ENCODE data around the gene RGSL1.
"Not testable (repeated sequence)": the region's sequence is repeated elsewhere in the genome, so short reads cannot be mapped to it uniquely, and the experiment has no call there.

RGSL1 gene

GRCh38 chr1:182447124-182447523 lies 2.8 kb upstream of the RGSL1 start:
- not testable (repeated sequence) for DNase-seq

- no peak for DNase-seq
Observed at GRCh38 chr1:182447660-182448059, 2.3 kb upstream of the RGSL1 start.

GRCh38 chr1:182453631-182454030 lies 3.7 kb downstream of the RGSL1 start:
- no peak for DNase-seq

GRCh38 chr1:182457844-182458243 lies 7.9 kb downstream of the RGSL1 start:
- DNase-seq: no peak

- DNase-seq: no peak
Observed at GRCh38 chr1:182459949-182460348, 10.0 kb downstream of the RGSL1 start.

GRCh38 chr1:182460550-182460951 lies 10.6 kb downstream of the RGSL1 start:
- DNase-seq: no peak

- DNase-seq: no peak
Observed at GRCh38 chr1:182473556-182473955, 23.6 kb downstream of the RGSL1 start.

- no peak for DNase-seq
Observed at GRCh38 chr1:182476625-182477024, 26.7 kb downstream of the RGSL1 start.

- no peak for DNase-seq
Observed at GRCh38 chr1:182478238-182478637, 28.3 kb downstream of the RGSL1 start.

GRCh38 chr1:182484067-182484466 lies 34.1 kb downstream of the RGSL1 start:
- DNase-seq: no peak

GRCh38 chr1:182484531-182485257 lies 34.7 kb downstream of the RGSL1 start:
- DNase-seq: no peak

- DNase-seq: no peak
Observed at GRCh38 chr1:182485861-182486260, 35.9 kb downstream of the RGSL1 start.

GRCh38 chr1:182488803-182489202 lies 38.9 kb downstream of the RGSL1 start:
- DNase-seq: no peak

- no peak for DNase-seq
Observed at GRCh38 chr1:182493063-182493462, 43.1 kb downstream of the RGSL1 start.

GRCh38 chr1:182495002-182495401 lies 45.1 kb downstream of the RGSL1 start:
- no peak for DNase-seq

- DNase-seq: no peak
Observed at GRCh38 chr1:182495693-182496092, 45.7 kb downstream of the RGSL1 start.

- no peak for DNase-seq
Observed at GRCh38 chr1:182507685-182508084, 57.7 kb downstream of the RGSL1 start.

GRCh38 chr1:182515556-182515955 lies 65.6 kb downstream of the RGSL1 start:
- no peak for DNase-seq

- DNase-seq: no peak
Observed at GRCh38 chr1:182520736-182521135, 70.8 kb downstream of the RGSL1 start.

GRCh38 chr1:182525342-182525741 lies 75.4 kb downstream of the RGSL1 start:
- no peak for DNase-seq

GRCh38 chr1:182527680-182528079 lies 77.7 kb downstream of the RGSL1 start:
- no peak for DNase-seq

- DNase-seq: not testable (repeated sequence)
Observed at GRCh38 chr1:182528206-182528605, 78.3 kb downstream of the RGSL1 start.

GRCh38 chr1:182533896-182534295 lies 84.0 kb downstream of the RGSL1 start:
- no peak for DNase-seq

- no peak for DNase-seq
Observed at GRCh38 chr1:182549346-182549745, 99.4 kb downstream of the RGSL1 start.

- DNase-seq: no peak
Observed at GRCh38 chr1:182549811-182550210, 99.9 kb downstream of the RGSL1 start.
